Transverse colon (tissue), 4 donors: ENCODE measurements around the gene NT5DC2. TPM values are rescaled to one million over a fixed set of nuclear protein-coding genes. Genes with fewer than 3 reads are reported as not detected.

Source experiments
- DNase-seq: peaks from one replicate; pipeline ENCODE4 v3.0.0-alpha.2; 2019
- H3K27ac ChIP-seq, 4 donors: fragments of 200-600 bp; sonication (generic); 2 replicates each; pipeline ENCODE4 v1.5.1; 2016 to 2018; ENCODE audit warnings: inconsistent platforms in 4 of 4
- H3K27me3 ChIP-seq: fragments of 200-600 bp; sonication (generic); 2 replicates; pipeline ENCODE4 v1.5.1; 2017; ENCODE audit warnings: inconsistent platforms
- H3K36me3 ChIP-seq, 4 donors: fragments of 200-600 bp; sonication (generic); 2 replicates each; pipeline ENCODE4 v1.5.1; 2017 to 2019; ENCODE audit warnings: inconsistent platforms in 4 of 4
- H3K4me1 ChIP-seq, 4 donors: fragments of 200-600 bp; sonication (generic); 2 replicates each; pipeline ENCODE4 v1.5.1; 2017 to 2020; ENCODE audit warnings: inconsistent platforms in 4 of 4
- H3K4me3 ChIP-seq, 4 donors: fragments of 200-600 bp; sonication (generic); 1 replicate in 1 of 4; 2 replicates in 3 of 4; pipeline versions ENCODE4 v1.5.1 to v1.6.1; 2017 to 2019; ENCODE audit warnings: inconsistent platforms in 4 of 4
- H3K9me3 ChIP-seq, 2 donors: fragments of 200-600 bp; sonication (generic); 2 replicates each; pipeline ENCODE4 v1.5.1; 2017 to 2019; ENCODE audit warnings: inconsistent platforms in 2 of 2
- EP300 ChIP-seq: sonication (generic); formaldehyde crosslinking; IDR thresholded peaks from one replicate; pipeline ENCODE4 v1.6.1; 2017; ENCODE audit warnings: antibody characterized with exemption, low read depth
- POLR2A ChIP-seq: fragments of 450-650 bp; IDR thresholded peaks from one replicate; pipeline ENCODE4 v1.6.1; 2016; ENCODE audit warnings: antibody characterized with exemption, mild to moderate bottlenecking, moderate library complexity
- POLR2AphosphoS5 ChIP-seq, 3 donors: sonication (generic); formaldehyde crosslinking; IDR thresholded peaks; one replicate each; pipeline ENCODE4 v1.6.1; 2016; ENCODE audit warnings: antibody characterized with exemption in 3 of 3
- WGBS, 2 donors: methylation state at CpG; one replicate each; pipeline ENCODE4 v1.1.5; 2018; ENCODE audit warnings: low coverage in 1 of 2; 5-methylcytosine and 5-hydroxymethylcytosine counted together
- in situ Hi-C, 4 donors: fragments of 200-750 bp; cut with MboI; loops; one replicate each; pipeline versions ENCODE4 v1.15.0 to v1.15.1; 2017; ENCODE audit warnings: low sequenced_read_pairs in 3 of 4, low pct_ligation_motif_present in 1 of 4, low pct_unique_long_range_greater_than_20kb in 1 of 4
- intact Hi-C: fragments of 100-400 bp; cut with DNase I; formaldehyde crosslinking; loops from one replicate; pipeline ENCODE4 v1.15.1; 2023; ENCODE audit warnings: low total_unique reads
- total RNA-seq, 4 donors: library from RNA; depleted of rRNA; stranded (reverse); fragments of >200 nt; gene quantifications; one replicate each; pipeline ENCODE4 v1.1.0, GENCODE V29; 2016
- TF ChIP-seq, protein P1 (sequence below), 5 experiments: fragments of 200-600 bp in 3 of 5; fragments of 450-650 bp in 2 of 5; sonication (generic) in 3 of 5; IDR thresholded peaks; 1 replicate in 2 of 5; 2 replicates in 3 of 5; pipeline ENCODE4 v1.5.1; 2016 to 2017; ENCODE audit warnings: antibody characterized with exemption in 5 of 5, inconsistent platforms in 3 of 5, mild to moderate bottlenecking in 2 of 5, moderate library complexity in 1 of 5

Gene NT5DC2
- total RNA-seq, 4 donors from 2014 or later: 5.5 to 16.7 (median 14.9) TPM; not detected in 1

DNA sequence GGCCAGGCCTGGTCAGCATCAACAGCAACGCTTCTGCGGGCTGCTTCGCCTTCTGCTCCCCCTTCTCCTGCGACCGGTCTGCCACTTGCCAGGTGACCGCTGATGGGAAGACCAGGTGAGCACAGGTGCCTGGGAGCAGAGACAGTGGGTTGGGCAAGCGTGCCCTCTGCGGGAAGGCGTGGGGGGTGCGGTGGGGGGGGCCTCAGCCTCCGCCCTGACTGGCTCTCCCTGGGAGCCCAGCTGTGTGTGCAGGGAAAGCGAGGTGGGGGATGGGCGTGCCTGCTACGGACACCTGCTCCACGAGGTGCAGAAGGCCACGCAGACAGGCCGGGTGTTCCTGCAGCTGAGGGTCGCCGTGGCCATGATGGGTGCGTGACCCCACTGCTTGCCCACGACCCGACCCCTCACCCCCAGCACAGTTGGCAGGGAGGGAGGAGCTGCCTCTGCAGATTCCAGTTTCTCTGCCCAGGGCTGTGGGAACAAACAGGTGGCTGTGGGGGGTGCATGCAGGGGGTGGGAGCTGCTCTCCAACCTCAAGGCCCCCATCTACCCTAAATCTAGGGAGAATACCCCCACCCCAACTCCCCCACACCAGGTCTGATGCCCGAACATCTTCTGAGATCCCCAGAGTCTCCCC lies 29.8 kb downstream of the NT5DC2 start:
- Histone ChIP-seq H3K9me3 (no peaks in the 10 kb centered on the region), H3K4me1 (no peaks in the 10 kb centered on the region), H3K36me3 (no peaks in the 10 kb centered on the region), H3K27ac (no peak overlapping the region), H3K4me3 (no peak overlapping the region), H3K27me3 (no peaks in the 10 kb centered on the region)
- DNase-seq: no peak
- intact Hi-C loops: no loop called here
- in situ Hi-C loops: no loop called here
- TF ChIP-seq POLR2AphosphoS5 (IDR thresholded peaks at IDR 0.05): no peak
- no peak for TF ChIP-seq EP300
- TF ChIP-seq, protein P1, sequence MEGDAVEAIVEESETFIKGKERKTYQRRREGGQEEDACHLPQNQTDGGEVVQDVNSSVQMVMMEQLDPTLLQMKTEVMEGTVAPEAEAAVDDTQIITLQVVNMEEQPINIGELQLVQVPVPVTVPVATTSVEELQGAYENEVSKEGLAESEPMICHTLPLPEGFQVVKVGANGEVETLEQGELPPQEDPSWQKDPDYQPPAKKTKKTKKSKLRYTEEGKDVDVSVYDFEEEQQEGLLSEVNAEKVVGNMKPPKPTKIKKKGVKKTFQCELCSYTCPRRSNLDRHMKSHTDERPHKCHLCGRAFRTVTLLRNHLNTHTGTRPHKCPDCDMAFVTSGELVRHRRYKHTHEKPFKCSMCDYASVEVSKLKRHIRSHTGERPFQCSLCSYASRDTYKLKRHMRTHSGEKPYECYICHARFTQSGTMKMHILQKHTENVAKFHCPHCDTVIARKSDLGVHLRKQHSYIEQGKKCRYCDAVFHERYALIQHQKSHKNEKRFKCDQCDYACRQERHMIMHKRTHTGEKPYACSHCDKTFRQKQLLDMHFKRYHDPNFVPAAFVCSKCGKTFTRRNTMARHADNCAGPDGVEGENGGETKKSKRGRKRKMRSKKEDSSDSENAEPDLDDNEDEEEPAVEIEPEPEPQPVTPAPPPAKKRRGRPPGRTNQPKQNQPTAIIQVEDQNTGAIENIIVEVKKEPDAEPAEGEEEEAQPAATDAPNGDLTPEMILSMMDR (IDR thresholded peaks at IDR 0.05): no peak
- no peak for TF ChIP-seq POLR2A
- WGBS, 2 donors: 63% methylated on average over 23 of the region's 23 CpGs; no CpG with 5 or more reads in 1 of the 2 donors

DNA sequence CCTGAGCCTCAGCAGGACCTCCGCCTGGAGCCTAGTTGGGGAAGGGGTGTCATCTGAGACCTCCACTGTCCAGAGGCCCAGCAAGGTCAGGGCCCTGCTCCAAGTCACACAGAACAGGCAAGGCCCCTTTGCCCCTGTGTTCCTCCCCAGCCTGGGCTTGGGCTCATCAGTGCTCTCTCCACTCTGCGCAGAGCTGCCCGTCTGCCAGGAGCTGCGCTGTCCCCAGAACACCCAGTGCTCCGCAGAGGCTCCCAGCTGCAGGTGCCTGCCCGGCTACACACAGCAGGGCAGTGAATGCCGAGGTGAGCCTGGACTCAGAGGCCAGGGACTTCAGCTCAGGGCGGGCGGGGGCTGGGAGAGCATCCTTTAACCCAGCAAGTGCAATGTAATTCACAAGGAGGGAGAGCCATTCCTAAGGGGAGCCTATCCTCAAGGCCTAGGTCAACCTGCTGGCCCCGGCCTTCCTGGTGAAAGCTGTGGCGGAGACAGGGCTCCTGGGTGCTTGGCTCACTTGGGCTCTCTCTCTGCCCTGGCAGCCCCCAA lies 30.8 kb downstream of the NT5DC2 start:
- Histone ChIP-seq H3K4me1 (no peaks in the 10 kb centered on the region), H3K27me3 (no peaks in the 10 kb centered on the region), H3K27ac (no peak overlapping the region), H3K4me3 (no peak overlapping the region), H3K9me3 (no peaks in the 10 kb centered on the region), H3K36me3 (no peaks in the 10 kb centered on the region)
- in situ Hi-C loops (no loop called here), intact Hi-C loops (no loop called here)
- no peak for DNase-seq
- TF ChIP-seq, protein P1 (IDR thresholded peaks at IDR 0.05): no peak
- TF ChIP-seq POLR2A (no peak), EP300 (no peak), POLR2AphosphoS5 (IDR thresholded peaks at IDR 0.05) (no peak)
- 96% methylated on average over 11 of the region's 11 CpGs; no CpG with 5 or more reads in 1 of the 2 donors for WGBS, 2 donors

DNA sequence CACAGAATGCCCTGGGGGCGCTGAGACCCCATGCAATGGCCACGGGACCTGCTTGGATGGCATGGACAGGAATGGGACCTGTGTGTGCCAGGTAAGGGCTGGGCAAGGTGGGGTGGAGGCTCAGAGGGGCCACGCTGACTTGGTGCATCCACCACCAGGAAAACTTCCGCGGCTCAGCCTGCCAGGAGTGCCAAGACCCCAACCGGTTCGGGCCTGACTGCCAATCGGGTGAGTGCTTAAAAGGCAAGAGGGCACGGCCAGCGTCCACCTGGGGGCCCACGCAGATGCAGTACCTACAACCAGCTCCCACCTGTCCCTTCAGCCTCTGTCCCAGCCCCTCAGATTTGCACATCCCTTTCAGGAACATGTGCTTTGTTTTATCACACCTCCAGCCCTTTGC lies 31.7 kb downstream of the NT5DC2 start:
- DNase-seq: no peak
- in situ Hi-C loops (no loop called here), intact Hi-C loops (no loop called here)
- no peaks in the 10 kb centered on the region for H3K36me3 ChIP-seq
- H3K4me1 ChIP-seq: peaks cover 0 to 3% (median 0%) of the 10 kb centered on the region in 4 donors
- 89 to 100% methylated on average over 2 to 7 of the region's 11 CpGs for WGBS, 2 donors
- no peak overlapping the region for H3K27ac ChIP-seq
- no peak overlapping the region for H3K4me3 ChIP-seq
- TF ChIP-seq EP300: no peak
- TF ChIP-seq, protein P1 (IDR thresholded peaks at IDR 0.05): no peak
- TF ChIP-seq POLR2AphosphoS5 (IDR thresholded peaks at IDR 0.05): no peak
- TF ChIP-seq POLR2A: no peak
- H3K27me3 ChIP-seq: no peaks in the 10 kb centered on the region
- H3K9me3 ChIP-seq: no peaks in the 10 kb centered on the region

GRCh38 chr3:52501046-52501445 lies 32.6 kb downstream of the NT5DC2 start:
- Histone ChIP-seq H3K9me3 (no peaks in the 10 kb centered on the region), H3K4me3 (no peak overlapping the region), H3K27me3 (no peaks in the 10 kb centered on the region), H3K36me3 (no peaks in the 10 kb centered on the region), H3K27ac (no peak overlapping the region), H3K4me1 (peaks cover 0 to 3% (median 0%) of the 10 kb centered on the region in 4 donors)
- 72% methylated on average over 11 of the region's 11 CpGs; no CpG with 5 or more reads in 1 of the 2 donors for WGBS, 2 donors
- intact Hi-C loops: no loop called here
- DNase-seq: no peak
- in situ Hi-C loops: no loop called here
- TF ChIP-seq, protein P1 (IDR thresholded peaks at IDR 0.05): no peak
- TF ChIP-seq EP300: no peak
- no peak for TF ChIP-seq POLR2AphosphoS5 (IDR thresholded peaks at IDR 0.05)
- no peak for TF ChIP-seq POLR2A
